GM10266 (cell line): Measurements from ENCODE around the gene AMD1.
"Not testable (repeated sequence)": the region's sequence is repeated elsewhere in the genome, so short reads cannot be mapped to it uniquely, and the experiment has no call there.

Experiments used
- DNase-seq: peaks from one replicate; pipeline ENCODE4 v3.0.0; 2012; ENCODE audit errors: extremely low spot score
- CTCF ChIP-seq: IDR thresholded peaks from 2 replicates; pipeline ENCODE4 v1.5.1; 2012; ENCODE audit warnings: mild to moderate bottlenecking, low read depth; ENCODE audit not compliant: control insufficient read depth, insufficient read depth; ENCODE audit errors: missing control alignments

Gene AMD1

GRCh38 chr6:110873981-110874879 is at the start of gene AMD1:
Gene AMD1 (plus strand): TSS chr6:110874785. CDS start chr6:110875106, 321 bp downstream.
- TF ChIP-seq CTCF, result no peak
- DNase-seq, result peak; percentile 97

- no peak for DNase-seq
- TF ChIP-seq CTCF, result no peak
Observed at GRCh38 chr6:110826236-110827129, 48.1 kb upstream of the AMD1 start.

GRCh38 chr6:110828396-110828795 is 46.2 kb upstream of the AMD1 start:
- no peak for DNase-seq
- TF ChIP-seq CTCF, result no peak

- TF ChIP-seq CTCF, result no peak
- no peak for DNase-seq
Observed at GRCh38 chr6:110831405-110831804, 43.2 kb upstream of the AMD1 start.

GRCh38 chr6:110833831-110834230 is 40.8 kb upstream of the AMD1 start:
- no peak for TF ChIP-seq CTCF
- no peak for DNase-seq

GRCh38 chr6:110835751-110836150 is 38.8 kb upstream of the AMD1 start:
- DNase-seq, result not testable (repeated sequence)

GRCh38 chr6:110841266-110841665 is 33.3 kb upstream of the AMD1 start:
- TF ChIP-seq CTCF, result no peak
- DNase-seq, result no peak
